Sigmoid colon (tissue), 7 donors: ENCODE results near the gene STK39. TPM values are rescaled to one million over a fixed set of nuclear protein-coding genes. Genes with fewer than 3 reads are reported as not detected.

ENCODE experiments used
- DNase-seq: peaks from one replicate; pipeline ENCODE4 v3.0.0-alpha.2; 2019
- H3K27ac ChIP-seq, 4 donors: fragments of 200-600 bp; sonication (generic); one replicate each; pipeline ENCODE4 v1.5.1; 2016 to 2019; ENCODE audit warnings: mild to moderate bottlenecking in 1 of 4
- H3K27me3 ChIP-seq, 3 donors: fragments of 200-600 bp; sonication (generic); one replicate each; pipeline ENCODE4 v1.5.1; 2019; ENCODE audit warnings: mild to moderate bottlenecking in 1 of 3
- H3K36me3 ChIP-seq, 4 donors: fragments of 200-600 bp; sonication (generic); one replicate each; pipeline ENCODE4 v1.5.1; 2016 to 2019
- H3K4me1 ChIP-seq, 4 donors: fragments of 200-600 bp; sonication (generic); one replicate each; pipeline ENCODE4 v1.5.1; 2017 to 2019
- H3K4me3 ChIP-seq, 4 donors: fragments of 200-600 bp; sonication (generic); one replicate each; pipeline ENCODE4 v1.5.1; 2017 to 2019; ENCODE audit warnings: mild to moderate bottlenecking in 2 of 4, moderate library complexity in 1 of 4
- H3K9me3 ChIP-seq, 4 donors: fragments of 200-600 bp in 3 of 4; sonication (generic) in 3 of 4; one replicate each; pipeline versions ENCODE4 v1.5.1 to v1.6.1; 2013 to 2019
- CTCF ChIP-seq, 4 experiments: fragments of 450-650 bp in 3 of 4; fragments of 200-600 bp in 1 of 4; IDR thresholded peaks; one replicate each; pipeline ENCODE4 v1.5.1; 2016 to 2019; ENCODE audit warnings: antibody characterized with exemption in 4 of 4, mild to moderate bottlenecking in 3 of 4, moderate library complexity in 2 of 4
- EP300 ChIP-seq, 4 donors: sonication (generic); formaldehyde crosslinking; IDR thresholded peaks; one replicate each; pipeline ENCODE4 v1.6.1; 2017; ENCODE audit warnings: antibody characterized with exemption in 4 of 4
- POLR2A ChIP-seq, 2 donors: fragments of 450-650 bp; IDR thresholded peaks; one replicate each; pipeline ENCODE4 v1.6.1; 2016; ENCODE audit warnings: antibody characterized with exemption in 2 of 2, mild to moderate bottlenecking in 2 of 2, moderate library complexity in 2 of 2
- POLR2AphosphoS5 ChIP-seq, 4 donors: sonication (generic); formaldehyde crosslinking; IDR thresholded peaks; one replicate each; pipeline ENCODE4 v1.6.1; 2017; ENCODE audit warnings: antibody characterized with exemption in 4 of 4
- WGBS, 2 donors: extraction: QIAGEN DNeasy Blood & Tissue Kit; methylation state at CpG; one replicate each; pipeline ENCODE4 v1.1.7; 2013; 5-methylcytosine and 5-hydroxymethylcytosine counted together
- intact Hi-C: fragments of 100-400 bp; cut with DNase I; formaldehyde crosslinking; loops from one replicate; pipeline ENCODE4 v1.15.1; 2023
- polyA plus RNA-seq, 3 donors: library from polyadenylated mRNA; stranded (reverse); fragments of 200-250 nt; gene quantifications; one replicate each; pipeline ENCODE4 v1.2.3, GENCODE V29; 2013
- total RNA-seq, 4 donors: library from RNA; depleted of rRNA; stranded (reverse); fragments of >200 nt; gene quantifications; one replicate each; pipeline ENCODE4 v1.1.0, GENCODE V29; 2016
- donor health status: healthy with polysubstance abuse.
- donor health status: Bipolar disorder and iron deficiency.
- donor health status: healthy.

Gene STK39
- total and polyA plus RNA-seq, 7 donors: 13.4 to 44.9 (median 24.1) TPM

- H3K4me3 ChIP-seq: no peak overlapping the region
- no peak overlapping the region for H3K27ac ChIP-seq
- H3K9me3 ChIP-seq: no peaks in the 10 kb centered on the region
- no peak for DNase-seq
- intact Hi-C loops: no loop called here
- TF ChIP-seq POLR2A (IDR thresholded peaks at IDR 0.05) (no peak), POLR2AphosphoS5 (IDR thresholded peaks at IDR 0.05) (no peak), EP300 (IDR thresholded peaks at IDR 0.05) (no peak), CTCF (IDR thresholded peaks at IDR 0.05) (no peak)
- no peaks in the 10 kb centered on the region for H3K4me1 ChIP-seq
- WGBS, 2 donors: 95 to 98% methylated on average over 4 of the region's 4 CpGs
- no peaks in the 10 kb centered on the region for H3K36me3 ChIP-seq
- no peaks in the 10 kb centered on the region for H3K27me3 ChIP-seq
Observed at GRCh38 chr2:168172071-168172470, 75.3 kb downstream of the STK39 start.

- no peak for TF ChIP-seq POLR2A (IDR thresholded peaks at IDR 0.05)
- TF ChIP-seq EP300 (IDR thresholded peaks at IDR 0.05): no peak
- no peak for TF ChIP-seq POLR2AphosphoS5 (IDR thresholded peaks at IDR 0.05)
- no peak for TF ChIP-seq CTCF (IDR thresholded peaks at IDR 0.05)
- 88 to 93% methylated on average over 7 of the region's 7 CpGs for WGBS, 2 donors
- no peak overlapping the region for H3K4me3 ChIP-seq
Observed at GRCh38 chr2:168171059-168171762, 76.2 kb downstream of the STK39 start.

GRCh38 chr2:168169097-168169745, 78.2 kb downstream of the STK39 start:
- no peaks in the 10 kb centered on the region for H3K36me3 ChIP-seq
- DNase-seq: no peak
- no peak for TF ChIP-seq POLR2A (IDR thresholded peaks at IDR 0.05)
- WGBS, 2 donors: 85 to 90% methylated on average over 4 of the region's 4 CpGs
- H3K9me3 ChIP-seq: no peaks in the 10 kb centered on the region
- no peaks in the 10 kb centered on the region for H3K27me3 ChIP-seq
- H3K4me3 ChIP-seq: no peak overlapping the region
- no peak overlapping the region for H3K27ac ChIP-seq
- intact Hi-C loops: no loop called here
- H3K4me1 ChIP-seq: no peaks in the 10 kb centered on the region

More at GRCh38 chr2:168171059-168171762, 76.2 kb downstream of the STK39 start:
- no peaks in the 10 kb centered on the region for H3K4me1 ChIP-seq
- DNase-seq: no peak
- no peak overlapping the region for H3K27ac ChIP-seq
- intact Hi-C loops: no loop called here
- H3K9me3 ChIP-seq: no peaks in the 10 kb centered on the region
- H3K36me3 ChIP-seq: no peaks in the 10 kb centered on the region
- no peaks in the 10 kb centered on the region for H3K27me3 ChIP-seq

- TF ChIP-seq POLR2A (IDR thresholded peaks at IDR 0.05) (no peak), EP300 (IDR thresholded peaks at IDR 0.05) (no peak), CTCF (IDR thresholded peaks at IDR 0.05) (no peak), POLR2AphosphoS5 (IDR thresholded peaks at IDR 0.05) (no peak)
- Histone ChIP-seq H3K36me3 (peaks cover 0 to 10% (median 0%) of the 10 kb centered on the region in 4 donors), H3K9me3 (no peaks in the 10 kb centered on the region), H3K27ac (no peak overlapping the region), H3K27me3 (no peaks in the 10 kb centered on the region), H3K4me1 (no peaks in the 10 kb centered on the region), H3K4me3 (no peak overlapping the region)
- intact Hi-C loops: no loop called here
- 93% methylated on average over 4 of the region's 4 CpGs for WGBS, 2 donors
- DNase-seq: no peak
Observed at GRCh38 chr2:168167511-168168263, 79.7 kb downstream of the STK39 start.

GRCh38 chr2:168166902-168167510, 80.4 kb downstream of the STK39 start:
- no peaks in the 10 kb centered on the region for H3K27me3 ChIP-seq
- H3K4me3 ChIP-seq: no peak overlapping the region
- H3K9me3 ChIP-seq: no peaks in the 10 kb centered on the region
- peaks cover 0 to 13% (median 0%) of the 10 kb centered on the region in 4 donors for H3K36me3 ChIP-seq
- no peak for DNase-seq
- H3K27ac ChIP-seq: no peak overlapping the region
- intact Hi-C loops: no loop called here
- no peaks in the 10 kb centered on the region for H3K4me1 ChIP-seq
- 87 to 89% methylated on average over 7 of the region's 7 CpGs for WGBS, 2 donors
- TF ChIP-seq CTCF (IDR thresholded peaks at IDR 0.05) (no peak), POLR2A (IDR thresholded peaks at IDR 0.05) (no peak), POLR2AphosphoS5 (IDR thresholded peaks at IDR 0.05) (no peak), EP300 (IDR thresholded peaks at IDR 0.05) (no peak)
